ENCODE measurements around the gene FEZ2.

The FEZ2 gene

GRCh38 chr2:36587556-36587955 lies 10.4 kb downstream of the FEZ2 start:
- Histone ChIP-seq H3K36me3 (ENCODE audit: control insufficient read depth, insufficient read depth, low read length) (peaks cover 41% of the 10 kb centered on the region), H3K4me3 (ENCODE audit: low read depth, low read length) (no peak overlapping the region), H3K9me3 (ENCODE audit: control insufficient read depth, insufficient read depth, low read length) (no peaks in the 10 kb centered on the region), H3K9ac (ENCODE audit: low read depth, low read length) (no peak overlapping the region), H3K27ac (ENCODE audit: low read depth, low read length) (no peak overlapping the region), H3K27me3 (ENCODE audit: control insufficient read depth, insufficient read depth, low read length) (no peaks in the 10 kb centered on the region), H3K4me1 (ENCODE audit: control insufficient read depth, insufficient read depth, low read length) (no peaks in the 10 kb centered on the region)

GRCh38 chr2:36587101-36587500 lies 10.9 kb downstream of the FEZ2 start:
- H3K36me3 ChIP-seq (ENCODE audit: control insufficient read depth, insufficient read depth, low read length) = peaks cover 45% of the 10 kb centered on the region
- no peaks in the 10 kb centered on the region for H3K4me1 ChIP-seq (ENCODE audit: control insufficient read depth, insufficient read depth, low read length)
- no peak overlapping the region for H3K27ac ChIP-seq (ENCODE audit: low read depth, low read length)
- H3K9ac ChIP-seq (ENCODE audit: low read depth, low read length) = no peak overlapping the region
- H3K4me3 ChIP-seq (ENCODE audit: low read depth, low read length) = no peak overlapping the region
- no peaks in the 10 kb centered on the region for H3K27me3 ChIP-seq (ENCODE audit: control insufficient read depth, insufficient read depth, low read length)
- no peaks in the 10 kb centered on the region for H3K9me3 ChIP-seq (ENCODE audit: control insufficient read depth, insufficient read depth, low read length)

GRCh38 chr2:36586672-36587071 lies 11.3 kb downstream of the FEZ2 start:
- Histone ChIP-seq H3K9ac (ENCODE audit: low read depth, low read length) (no peak overlapping the region), H3K27me3 (ENCODE audit: control insufficient read depth, insufficient read depth, low read length) (no peaks in the 10 kb centered on the region), H3K36me3 (ENCODE audit: control insufficient read depth, insufficient read depth, low read length) (peaks cover 46% of the 10 kb centered on the region), H3K9me3 (ENCODE audit: control insufficient read depth, insufficient read depth, low read length) (no peaks in the 10 kb centered on the region), H3K27ac (ENCODE audit: low read depth, low read length) (no peak overlapping the region), H3K4me3 (ENCODE audit: low read depth, low read length) (no peak overlapping the region), H3K4me1 (ENCODE audit: control insufficient read depth, insufficient read depth, low read length) (no peaks in the 10 kb centered on the region)

- Histone ChIP-seq H3K9me3 (ENCODE audit: control insufficient read depth, insufficient read depth, low read length) (no peaks in the 10 kb centered on the region), H3K36me3 (ENCODE audit: control insufficient read depth, insufficient read depth, low read length) (peaks cover 52% of the 10 kb centered on the region), H3K4me1 (ENCODE audit: control insufficient read depth, insufficient read depth, low read length) (no peaks in the 10 kb centered on the region), H3K27me3 (ENCODE audit: control insufficient read depth, insufficient read depth, low read length) (no peaks in the 10 kb centered on the region), H3K4me3 (ENCODE audit: low read depth, low read length) (no peak overlapping the region), H3K9ac (ENCODE audit: low read depth, low read length) (no peak overlapping the region), H3K27ac (ENCODE audit: low read depth, low read length) (no peak overlapping the region)
Observed at GRCh38 chr2:36584148-36584794, 13.7 kb downstream of the FEZ2 start.

GRCh38 chr2:36582951-36583350 lies 15.0 kb downstream of the FEZ2 start:
- no peak overlapping the region for H3K9ac ChIP-seq (ENCODE audit: low read depth, low read length)
- no peak overlapping the region for H3K27ac ChIP-seq (ENCODE audit: low read depth, low read length)
- H3K9me3 ChIP-seq (ENCODE audit: control insufficient read depth, insufficient read depth, low read length) = no peaks in the 10 kb centered on the region
- peaks cover 62% of the 10 kb centered on the region for H3K36me3 ChIP-seq (ENCODE audit: control insufficient read depth, insufficient read depth, low read length)
- H3K27me3 ChIP-seq (ENCODE audit: control insufficient read depth, insufficient read depth, low read length) = no peaks in the 10 kb centered on the region
- H3K4me3 ChIP-seq (ENCODE audit: low read depth, low read length) = no peak overlapping the region
- H3K4me1 ChIP-seq (ENCODE audit: control insufficient read depth, insufficient read depth, low read length) = no peaks in the 10 kb centered on the region

GRCh38 chr2:36582538-36582937 lies 15.4 kb downstream of the FEZ2 start:
- no peaks in the 10 kb centered on the region for H3K4me1 ChIP-seq (ENCODE audit: control insufficient read depth, insufficient read depth, low read length)
- H3K27ac ChIP-seq (ENCODE audit: low read depth, low read length) = no peak overlapping the region
- H3K4me3 ChIP-seq (ENCODE audit: low read depth, low read length) = no peak overlapping the region
- H3K9me3 ChIP-seq (ENCODE audit: control insufficient read depth, insufficient read depth, low read length) = no peaks in the 10 kb centered on the region
- H3K36me3 ChIP-seq (ENCODE audit: control insufficient read depth, insufficient read depth, low read length) = peaks cover 66% of the 10 kb centered on the region
- H3K27me3 ChIP-seq (ENCODE audit: control insufficient read depth, insufficient read depth, low read length) = no peaks in the 10 kb centered on the region
- no peak overlapping the region for H3K9ac ChIP-seq (ENCODE audit: low read depth, low read length)

- peaks cover 68% of the 10 kb centered on the region for H3K36me3 ChIP-seq (ENCODE audit: control insufficient read depth, insufficient read depth, low read length)
- no peak overlapping the region for H3K27ac ChIP-seq (ENCODE audit: low read depth, low read length)
- no peak overlapping the region for H3K4me3 ChIP-seq (ENCODE audit: low read depth, low read length)
- no peaks in the 10 kb centered on the region for H3K9me3 ChIP-seq (ENCODE audit: control insufficient read depth, insufficient read depth, low read length)
- no peaks in the 10 kb centered on the region for H3K27me3 ChIP-seq (ENCODE audit: control insufficient read depth, insufficient read depth, low read length)
- no peaks in the 10 kb centered on the region for H3K4me1 ChIP-seq (ENCODE audit: control insufficient read depth, insufficient read depth, low read length)
- H3K9ac ChIP-seq (ENCODE audit: low read depth, low read length) = no peak overlapping the region
Observed at GRCh38 chr2:36579297-36579664, 18.7 kb downstream of the FEZ2 start.

- Histone ChIP-seq H3K36me3 (ENCODE audit: control insufficient read depth, insufficient read depth, low read length) (peaks cover 63% of the 10 kb centered on the region), H3K9me3 (ENCODE audit: control insufficient read depth, insufficient read depth, low read length) (no peaks in the 10 kb centered on the region), H3K27me3 (ENCODE audit: control insufficient read depth, insufficient read depth, low read length) (no peaks in the 10 kb centered on the region), H3K9ac (ENCODE audit: low read depth, low read length) (no peak overlapping the region), H3K4me1 (ENCODE audit: control insufficient read depth, insufficient read depth, low read length) (no peaks in the 10 kb centered on the region), H3K4me3 (ENCODE audit: low read depth, low read length) (no peak overlapping the region), H3K27ac (ENCODE audit: low read depth, low read length) (no peak overlapping the region)
Observed at GRCh38 chr2:36578343-36579296, 19.3 kb downstream of the FEZ2 start.

- peaks cover 3% of the 10 kb centered on the region; the same call in 1 of the 2 replicates for H3K4me1 ChIP-seq (ENCODE audit: control insufficient read depth, insufficient read depth, low read length)
- H3K4me3 ChIP-seq (ENCODE audit: low read depth, low read length) = no peak overlapping the region
- H3K27me3 ChIP-seq (ENCODE audit: control insufficient read depth, insufficient read depth, low read length) = no peaks in the 10 kb centered on the region
- no peaks in the 10 kb centered on the region for H3K9me3 ChIP-seq (ENCODE audit: control insufficient read depth, insufficient read depth, low read length)
- peaks cover 56% of the 10 kb centered on the region for H3K36me3 ChIP-seq (ENCODE audit: control insufficient read depth, insufficient read depth, low read length)
- H3K9ac ChIP-seq (ENCODE audit: low read depth, low read length) = no peak overlapping the region
- H3K27ac ChIP-seq (ENCODE audit: low read depth, low read length) = no peak overlapping the region
Observed at GRCh38 chr2:36577884-36578283, 20.1 kb downstream of the FEZ2 start.

GRCh38 chr2:36574560-36574959 lies 23.4 kb downstream of the FEZ2 start:
- no peaks in the 10 kb centered on the region for H3K27me3 ChIP-seq (ENCODE audit: control insufficient read depth, insufficient read depth, low read length)
- peaks cover 13% of the 10 kb centered on the region; the same call in 1 of the 2 replicates for H3K4me1 ChIP-seq (ENCODE audit: control insufficient read depth, insufficient read depth, low read length)
- H3K36me3 ChIP-seq (ENCODE audit: control insufficient read depth, insufficient read depth, low read length) = peaks cover 29% of the 10 kb centered on the region
- no peak overlapping the region for H3K27ac ChIP-seq (ENCODE audit: low read depth, low read length)
- no peak overlapping the region for H3K9ac ChIP-seq (ENCODE audit: low read depth, low read length)
- H3K9me3 ChIP-seq (ENCODE audit: control insufficient read depth, insufficient read depth, low read length) = no peaks in the 10 kb centered on the region
- H3K4me3 ChIP-seq (ENCODE audit: low read depth, low read length) = no peak overlapping the region

GRCh38 chr2:36573165-36573564 lies 24.8 kb downstream of the FEZ2 start:
- no peak overlapping the region for H3K27ac ChIP-seq (ENCODE audit: low read depth, low read length)

More at GRCh38 chr2:36573165-36573564, 24.8 kb downstream of the FEZ2 start:
- Histone ChIP-seq H3K4me1 (ENCODE audit: control insufficient read depth, insufficient read depth, low read length) (peaks cover 26% of the 10 kb centered on the region; the same call in 1 of the 2 replicates), H3K36me3 (ENCODE audit: control insufficient read depth, insufficient read depth, low read length) (peaks cover 18% of the 10 kb centered on the region), H3K9me3 (ENCODE audit: control insufficient read depth, insufficient read depth, low read length) (no peaks in the 10 kb centered on the region), H3K9ac (ENCODE audit: low read depth, low read length) (no peak overlapping the region), H3K27me3 (ENCODE audit: control insufficient read depth, insufficient read depth, low read length) (no peaks in the 10 kb centered on the region), H3K4me3 (ENCODE audit: low read depth, low read length) (no peak overlapping the region)
